HG02571 (cell line): ENCODE measurements around the gene ADTRP.
"Not testable (repeated sequence)": the region's sequence is repeated elsewhere in the genome, so short reads cannot be mapped to it uniquely, and the experiment has no call there.

Experiments used
- ATAC-seq: cut with Tn5 transposase; IDR thresholded peaks from one replicate; pipeline ENCODE4 v1.9.1; 2021; ENCODE audit warnings: mild to moderate bottlenecking, moderate library complexity; ENCODE audit not compliant: unreplicated experiment

Gene ADTRP

GRCh38 chr6:11702500-11703130 lies 76.0 kb downstream of the ADTRP start:
- ATAC-seq: no peak

DNA sequence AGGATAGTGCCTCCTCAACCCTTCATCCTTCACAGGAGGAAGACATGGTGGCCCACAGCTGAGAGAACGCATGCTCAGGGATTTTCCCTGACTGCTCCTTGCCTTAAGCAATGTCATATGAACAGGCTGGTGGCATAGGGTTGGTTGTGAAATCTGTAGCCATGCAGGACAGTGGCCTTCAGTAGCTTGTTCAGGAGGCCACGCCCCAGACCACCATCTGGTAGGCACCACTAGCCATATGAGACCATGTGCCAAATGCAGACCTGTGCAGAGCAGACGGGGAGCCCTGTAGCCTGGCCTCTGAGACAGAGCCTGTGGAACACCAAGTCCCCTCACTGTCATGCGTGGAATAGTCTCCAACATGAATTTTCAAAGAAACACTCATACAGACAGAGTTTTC lies 76.5 kb downstream of the ADTRP start:
- ATAC-seq: no peak

- no peak for ATAC-seq
Measured at GRCh38 chr6:11701573-11701972, 77.0 kb downstream of the ADTRP start.

GRCh38 chr6:11700118-11700718 lies 78.4 kb downstream of the ADTRP start:
- no peak for ATAC-seq

DNA sequence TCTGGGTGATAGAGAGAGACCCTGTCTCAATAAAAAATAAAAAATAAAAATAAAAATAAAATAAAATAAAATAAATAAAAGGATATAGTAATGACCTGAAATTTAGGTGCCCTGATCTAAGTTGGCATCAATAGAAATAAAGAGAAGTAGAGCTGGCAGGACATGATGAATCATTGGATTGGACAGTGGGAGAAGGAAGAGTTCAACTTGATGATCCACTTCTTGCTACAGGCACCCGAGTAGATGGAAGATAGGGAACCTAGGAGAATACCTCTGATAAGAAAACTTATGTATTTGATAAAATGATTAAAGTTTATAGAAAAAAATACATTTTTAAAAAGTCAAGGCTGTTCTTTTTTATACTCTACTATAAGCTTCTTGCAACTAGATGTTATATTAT lies 79.0 kb downstream of the ADTRP start:
- no peak for ATAC-seq

DNA sequence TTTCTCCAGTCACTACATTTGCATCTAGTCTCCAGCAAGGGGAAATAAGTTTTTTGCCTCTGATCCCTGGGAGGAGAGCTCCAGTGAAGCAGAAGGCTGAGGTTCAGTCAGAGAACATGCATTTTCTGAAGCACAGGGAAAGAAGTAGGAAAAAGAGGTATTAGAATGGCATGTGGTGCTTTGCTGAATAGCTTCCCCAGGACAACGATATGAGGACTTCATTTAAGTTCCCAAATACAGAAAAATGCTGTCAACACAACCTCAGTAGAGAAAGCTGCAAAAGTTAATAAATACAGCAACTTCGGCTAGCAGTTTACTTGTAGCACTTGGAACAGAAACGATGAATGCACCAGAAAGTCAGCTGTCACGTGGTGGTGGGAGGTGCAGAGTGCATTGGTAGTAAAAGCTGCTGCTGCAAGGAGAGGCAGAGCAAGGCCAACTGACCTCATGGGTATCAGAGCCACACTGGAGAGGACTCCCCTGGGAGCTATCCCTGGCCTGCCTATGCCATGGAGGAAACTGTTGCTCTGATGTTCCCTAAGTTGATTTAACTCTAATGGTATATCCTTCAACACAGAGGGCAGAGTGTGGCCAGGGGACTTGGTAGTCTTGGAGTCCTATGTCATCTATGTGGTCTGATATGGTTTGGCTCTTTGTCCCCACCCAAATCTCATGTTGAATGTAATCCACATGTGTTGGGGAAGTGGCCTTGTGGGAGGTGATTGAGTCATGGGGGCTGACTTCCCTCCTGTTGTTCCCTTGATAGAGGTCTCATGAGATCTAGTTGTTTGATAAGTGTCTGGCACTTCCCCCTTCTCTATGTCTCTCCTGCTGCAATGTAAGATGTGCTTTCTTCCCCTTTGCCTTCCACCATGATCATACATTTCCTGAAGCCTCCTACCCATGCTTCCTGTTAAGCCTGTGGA lies 85.9 kb downstream of the ADTRP start:
- ATAC-seq: no peak

DNA sequence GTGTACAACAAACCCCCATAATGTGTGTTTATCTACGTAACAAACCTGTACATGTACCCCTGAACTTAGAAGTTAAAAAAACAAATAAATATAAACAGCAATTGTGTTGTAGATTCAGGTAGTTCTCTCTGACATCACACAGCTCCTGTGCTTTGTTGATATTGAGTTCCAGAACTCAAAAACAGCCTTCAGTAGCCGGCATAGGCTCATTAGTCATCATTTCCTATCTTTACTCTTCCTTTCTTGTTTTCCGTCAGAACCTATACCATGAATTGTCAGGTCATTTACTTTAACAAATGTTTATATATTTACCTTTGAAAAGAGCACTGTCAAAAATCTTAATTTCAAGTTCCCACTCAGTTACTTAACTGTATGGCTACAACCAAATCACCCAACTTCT lies 88.8 kb downstream of the ADTRP start:
- ATAC-seq: no peak

GRCh38 chr6:11689400-11689799 lies 89.2 kb downstream of the ADTRP start:
- ATAC-seq: not testable (repeated sequence)

DNA sequence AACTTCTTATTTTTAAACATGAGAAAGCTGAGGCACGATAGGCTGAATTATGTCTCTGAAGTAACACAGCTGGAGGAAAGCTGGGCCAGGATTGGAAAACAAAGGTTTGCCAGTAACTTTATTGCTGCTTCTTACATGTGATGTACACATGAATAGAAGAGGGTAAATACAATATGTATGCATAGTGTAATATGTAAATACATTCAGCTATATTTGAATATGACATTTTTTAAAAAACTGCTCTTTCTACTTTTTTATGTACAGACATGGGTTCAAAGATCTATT lies 90.2 kb downstream of the ADTRP start:
- no peak for ATAC-seq

GRCh38 chr6:11685481-11686093 lies 93.0 kb downstream of the ADTRP start:
- ATAC-seq: no peak

DNA sequence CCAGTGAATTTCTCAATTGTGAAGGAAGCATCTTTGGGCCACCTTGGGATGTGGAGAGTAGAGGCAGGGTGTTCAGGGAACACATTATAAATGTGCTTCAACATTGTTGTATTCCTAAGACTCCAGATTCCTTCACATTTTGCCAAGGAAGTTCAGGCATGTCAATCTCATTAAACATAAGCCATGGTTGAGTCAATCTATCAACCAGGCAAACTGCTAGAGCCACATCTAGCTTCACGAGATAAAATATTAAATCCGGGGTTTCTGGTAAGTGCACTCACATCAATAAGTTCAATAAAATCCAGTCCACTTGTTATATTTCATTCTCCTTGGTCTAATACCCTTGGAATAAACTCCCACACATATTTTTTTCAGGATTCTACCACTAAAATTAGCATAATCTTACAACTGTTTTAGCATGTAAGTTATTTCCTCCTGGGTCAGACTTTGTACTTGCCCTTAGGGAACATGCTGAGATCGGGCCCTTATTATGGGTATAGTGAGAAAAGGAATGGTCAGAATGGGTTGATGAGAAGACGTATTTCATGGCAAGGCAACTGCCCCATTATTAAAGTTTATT lies 93.6 kb downstream of the ADTRP start:
- ATAC-seq: no peak

DNA sequence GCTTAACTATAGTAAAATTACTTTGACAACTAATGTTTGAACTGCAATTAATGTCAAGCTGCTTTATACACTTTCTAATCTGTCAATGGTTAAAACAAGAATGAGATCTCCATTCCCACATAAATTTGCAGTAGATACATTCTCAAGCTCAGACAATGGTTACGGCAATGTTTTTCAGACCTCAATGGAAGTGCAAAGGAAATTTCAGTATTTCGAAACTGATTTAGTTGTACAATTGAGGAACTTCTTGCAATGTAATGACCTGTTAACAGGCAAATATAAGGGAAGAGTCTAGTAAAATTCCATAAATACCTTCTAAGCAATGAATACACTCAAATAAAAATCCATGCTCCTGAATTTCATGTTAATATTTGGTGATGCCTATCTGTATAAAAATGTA lies 94.7 kb downstream of the ADTRP start:
- no peak for ATAC-seq

DNA sequence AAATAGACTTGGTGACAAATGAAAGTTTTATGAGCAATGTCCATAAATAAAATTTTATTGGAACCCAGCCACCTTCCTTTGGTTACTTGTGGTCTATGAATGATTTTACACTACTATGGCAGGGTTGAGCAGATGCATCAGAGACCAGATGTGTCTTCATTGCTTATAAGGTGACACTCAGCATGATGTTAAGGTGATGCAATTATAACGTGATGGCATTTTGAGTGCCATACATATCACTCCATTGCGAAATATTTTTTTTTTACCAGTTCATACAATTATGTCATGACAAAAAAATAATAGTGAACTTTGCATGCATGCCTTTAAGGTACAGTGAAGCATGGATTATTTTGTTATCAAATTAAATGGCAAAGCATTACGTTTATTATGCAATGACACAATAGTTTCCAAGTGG lies 96.0 kb downstream of the ADTRP start:
- ATAC-seq: no peak

- ATAC-seq: no peak
Measured at GRCh38 chr6:11681770-11682169, 96.8 kb downstream of the ADTRP start.

GRCh38 chr6:11681357-11681756 lies 97.2 kb downstream of the ADTRP start:
- no peak for ATAC-seq

DNA sequence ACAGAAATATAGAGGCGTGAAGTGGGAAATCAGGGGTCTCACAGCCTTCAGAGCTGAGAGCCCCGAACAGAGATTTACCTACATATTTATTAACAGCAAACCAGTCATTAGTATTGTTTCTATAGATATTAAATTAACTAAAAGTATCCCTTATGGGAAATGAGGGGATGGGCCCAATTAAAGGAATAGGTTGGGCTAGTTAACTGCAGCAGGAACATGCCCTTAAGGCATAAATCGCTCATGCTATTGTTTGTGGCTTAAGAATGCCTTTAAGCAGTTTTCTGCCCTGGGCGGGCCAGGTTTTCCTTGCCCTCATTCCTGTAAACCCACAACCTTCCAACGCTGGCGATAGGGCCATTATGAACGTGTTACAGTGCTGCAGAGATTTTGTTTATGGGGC lies 98.1 kb downstream of the ADTRP start:
- not testable (repeated sequence) for ATAC-seq

DNA sequence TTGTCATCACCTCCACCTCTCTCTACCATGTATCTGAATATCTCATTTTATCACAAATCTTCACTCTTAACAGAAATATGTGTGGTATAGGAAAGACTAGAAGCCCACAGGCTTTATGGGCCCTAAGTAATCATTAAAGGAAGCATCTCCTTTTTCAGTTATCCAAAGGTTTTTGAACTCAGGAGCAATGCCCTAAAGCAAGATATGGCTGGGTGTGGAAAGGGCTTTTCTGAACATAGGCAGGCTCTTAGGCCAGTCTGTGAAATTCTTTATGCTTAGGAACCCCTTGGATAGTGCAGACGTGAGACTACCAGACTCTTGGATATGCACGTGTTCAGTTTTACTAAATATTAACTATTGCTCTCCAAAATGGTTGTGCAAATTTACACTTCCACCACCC lies 99.5 kb downstream of the ADTRP start:
- no peak for ATAC-seq

- ATAC-seq: no peak
Measured at GRCh38 chr6:11675601-11676000, 103.0 kb downstream of the ADTRP start.

DNA sequence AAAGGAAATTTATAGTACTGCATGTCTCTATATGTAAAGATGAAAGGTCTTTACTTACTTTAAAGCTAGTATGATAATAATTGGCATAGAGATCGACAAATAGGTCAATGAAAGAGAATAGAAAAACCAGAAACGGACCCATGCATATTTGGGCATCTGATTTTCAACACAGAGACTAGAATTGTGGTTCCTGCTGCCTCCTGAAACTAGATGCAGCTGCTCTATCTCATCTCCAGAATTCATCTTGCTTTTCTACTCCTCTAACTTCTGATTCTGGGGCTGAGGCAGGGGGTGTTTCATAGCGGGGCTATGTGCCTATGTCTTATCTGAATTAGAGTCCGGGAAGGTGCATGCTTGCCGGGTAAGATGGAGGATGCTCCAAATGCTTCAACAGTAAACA lies 105.9 kb downstream of the ADTRP start:
- no peak for ATAC-seq

GRCh38 chr6:11672256-11672655 lies 106.3 kb downstream of the ADTRP start:
- ATAC-seq: no peak

- no peak for ATAC-seq
Measured at GRCh38 chr6:11669696-11670095, 108.9 kb downstream of the ADTRP start.
